Measurements from ENCODE around the gene SCARB1. TPM values are rescaled to one million over a fixed set of nuclear protein-coding genes. Genes with fewer than 3 reads are reported as not detected.

The SCARB1 gene
- total and polyA plus RNA-seq, 2 experiments from 2014 or later, result 31.0 to 62.5 TPM

GRCh38 chr12:124797321-124797720 is 66.3 kb downstream of the SCARB1 start:
- Histone ChIP-seq H3K4me3 (no peak overlapping the region), H3F3A (replicated peaks; ENCODE audit: low read depth) (no peaks in the 10 kb centered on the region), H2AFZ (no peak overlapping the region), H3K9me2 (ENCODE audit: insufficient read depth) (no peaks in the 10 kb centered on the region), H3K4me2 (no peak overlapping the region), H3K27me3 (ENCODE audit: insufficient read depth) (no peaks in the 10 kb centered on the region), H4K20me1 (replicated peaks; ENCODE audit: insufficient read depth) (no peaks in the 10 kb centered on the region; the same call in 1 of the 2 replicates), H3K36me3 (ENCODE audit: insufficient read depth) (no peaks in the 10 kb centered on the region), H3K27ac (ENCODE audit: low read depth) (peak overlapping the region; percentile 86; the same call in 1 of the 2 replicates), H3K4me1 (ENCODE audit: insufficient read depth) (peaks cover 11% of the 10 kb centered on the region), H3K79me2 (replicated peaks; ENCODE audit: insufficient read depth) (no peaks in the 10 kb centered on the region)
- ATAC-seq (peak; percentile 18; the same call in 1 of the 3 replicates), DNase-seq (ENCODE audit: low spot score) (peak; percentile 55)
- Mint-ChIP-seq H3K27ac (peak overlapping the region; percentile 88), H3K27me3 (ENCODE audit: insufficient read depth, low read depth, poor library complexity) (peaks cover 9% of the 10 kb centered on the region), H3K4me1 (peaks cover 21% of the 10 kb centered on the region), H3K4me3 (peak overlapping the region; percentile 15; the same call in 1 of the 3 replicates), H3K36me3 (ENCODE audit: low read depth) (peaks cover 25% of the 10 kb centered on the region), H3K9me3 (no peaks in the 10 kb centered on the region)
- TF ChIP-seq EZH2phosphoT487 (IDR thresholded peaks at IDR 0.05; ENCODE audit: unreplicated experiment), result no peak
- no peak for TF ChIP-seq JUNB (IDR thresholded peaks at IDR 0.05; ENCODE audit: unreplicated experiment)
- no peak for TF ChIP-seq ZNF462 (CRISPR knock-in tag; IDR thresholded peaks at IDR 0.05)
- no peak for TF ChIP-seq ZNF331 (CRISPR knock-in tag; IDR thresholded peaks at IDR 0.05; ENCODE audit: low read depth)
- TF ChIP-seq STAT1 (IDR thresholded peaks at IDR 0.05; ENCODE audit: unreplicated experiment), result no peak
- TF ChIP-seq REST (IDR thresholded peaks at IDR 0.05; ENCODE audit: unreplicated experiment), result no peak
- TF ChIP-seq, protein P1, sequence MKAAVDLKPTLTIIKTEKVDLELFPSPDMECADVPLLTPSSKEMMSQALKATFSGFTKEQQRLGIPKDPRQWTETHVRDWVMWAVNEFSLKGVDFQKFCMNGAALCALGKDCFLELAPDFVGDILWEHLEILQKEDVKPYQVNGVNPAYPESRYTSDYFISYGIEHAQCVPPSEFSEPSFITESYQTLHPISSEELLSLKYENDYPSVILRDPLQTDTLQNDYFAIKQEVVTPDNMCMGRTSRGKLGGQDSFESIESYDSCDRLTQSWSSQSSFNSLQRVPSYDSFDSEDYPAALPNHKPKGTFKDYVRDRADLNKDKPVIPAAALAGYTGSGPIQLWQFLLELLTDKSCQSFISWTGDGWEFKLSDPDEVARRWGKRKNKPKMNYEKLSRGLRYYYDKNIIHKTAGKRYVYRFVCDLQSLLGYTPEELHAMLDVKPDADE (IDR thresholded peaks at IDR 0.05), result no peak
- TF ChIP-seq NANOG (IDR thresholded peaks at IDR 0.05; ENCODE audit: borderline replicate concordance), result no peak
- no peak for TF ChIP-seq EZH2 (IDR thresholded peaks at IDR 0.05; ENCODE audit: low read depth, unreplicated experiment)

Data from GM23338 (cell line).